GM10266 (cell line): ENCODE data around the gene TGFA.

Source experiments
- DNase-seq: peaks from one replicate; pipeline ENCODE4 v3.0.0; 2012; ENCODE audit errors: extremely low spot score
- CTCF ChIP-seq: IDR thresholded peaks from 2 replicates; pipeline ENCODE4 v1.5.1; 2012; ENCODE audit warnings: mild to moderate bottlenecking, low read depth; ENCODE audit not compliant: control insufficient read depth, insufficient read depth; ENCODE audit errors: missing control alignments

The TGFA gene

GRCh38 chr2:70403267-70404053 is 150.2 kb downstream of the TGFA start:
- no peak for TF ChIP-seq CTCF

GRCh38 chr2:70400539-70400938 is 153.1 kb downstream of the TGFA start:
- TF ChIP-seq CTCF = no peak
- DNase-seq = no peak

More at GRCh38 chr2:70403267-70404053, 150.2 kb downstream of the TGFA start:
- DNase-seq = no peak

GRCh38 chr2:70399046-70399445 is 154.6 kb downstream of the TGFA start:
- no peak for DNase-seq
- no peak for TF ChIP-seq CTCF
